Osteoblast (primary cell): ENCODE results near the gene NME4. TPM values are rescaled to one million over a fixed set of nuclear protein-coding genes. Genes with fewer than 3 reads are reported as not detected.

ENCODE experiments used
- DNase-seq: peaks from one replicate; pipeline ENCODE4 v3.0.0; 2011; ENCODE audit warnings: low spot score, mixed read lengths; ENCODE audit not compliant: insufficient read length; ENCODE audit errors: missing footprints
- H2AFZ ChIP-seq: 2 replicates; pipeline ENCODE4 v1.6.0; 2011; ENCODE audit warnings: mild to moderate bottlenecking, low read length
- H3K27ac ChIP-seq: 2 replicates; pipeline ENCODE4 v1.5.1; 2011; ENCODE audit warnings: mild to moderate bottlenecking, low read depth, low read length, moderate library complexity
- H3K27me3 ChIP-seq: 2 replicates; pipeline ENCODE4 v1.6.0; 2012; ENCODE audit warnings: mild to moderate bottlenecking, control low read depth, inconsistent platforms, low read length, moderate library complexity; ENCODE audit not compliant: insufficient read depth
- H3K36me3 ChIP-seq: 2 replicates; pipeline ENCODE4 v1.5.1; 2011; ENCODE audit warnings: mild to moderate bottlenecking, low read length, control low read depth, moderate library complexity; ENCODE audit not compliant: insufficient read depth
- H3K4me1 ChIP-seq: 2 replicates; pipeline ENCODE4 v1.5.1; 2011; ENCODE audit warnings: mild to moderate bottlenecking, low read length, control low read depth, moderate library complexity; ENCODE audit not compliant: insufficient read depth
- H3K4me2 ChIP-seq: 2 replicates; pipeline ENCODE4 v1.6.0; 2011; ENCODE audit warnings: mild to moderate bottlenecking, low read length; ENCODE audit not compliant: insufficient read depth
- H3K4me3 ChIP-seq: fragments of 200-600 bp; sonication (generic); 3 replicates; pipeline ENCODE4 v1.5.1; 2012; ENCODE audit warnings: mild to moderate bottlenecking, low read length, inconsistent platforms; ENCODE audit not compliant: insufficient read depth
- H3K79me2 ChIP-seq: 2 replicates; pipeline ENCODE4 v1.6.0; 2012; ENCODE audit warnings: mild to moderate bottlenecking, low read length, control low read depth, inconsistent platforms; ENCODE audit not compliant: insufficient read depth
- H3K9me3 ChIP-seq: 2 replicates; pipeline ENCODE4 v1.5.1; 2011; ENCODE audit warnings: low read depth, low read length, control low read depth
- H4K20me1 ChIP-seq: 2 replicates; pipeline ENCODE4 v1.6.0; 2012; ENCODE audit warnings: mild to moderate bottlenecking, low read length, control low read depth; ENCODE audit not compliant: insufficient read depth
- total RNA-seq: library from RNA; depleted of rRNA; stranded (reverse); fragments of >200 nt; gene quantifications from 2 replicates; pipeline ENCODE4 v1.2.3, GENCODE V29; 2012
- TF ChIP-seq, protein P1 (sequence below): IDR thresholded peaks from 2 replicates; pipeline ENCODE4 v1.5.1; 2011; ENCODE audit warnings: mild to moderate bottlenecking, low read depth, low read length, moderate library complexity; ENCODE audit errors: extremely low read depth

NME4 gene
- total RNA-seq, 1 donor = 83.6 TPM

- peak; percentile 97 for DNase-seq
- peak overlapping the region; percentile 70 for H2AFZ ChIP-seq
- no peaks in the 10 kb centered on the region for H3K27me3 ChIP-seq
- peak overlapping the region; percentile 88 for H3K4me2 ChIP-seq
- H3K9me3 ChIP-seq = no peaks in the 10 kb centered on the region
- H3K27ac ChIP-seq = peak overlapping the region; percentile 23
- peak overlapping the region; percentile 83 for H3K4me3 ChIP-seq
- TF ChIP-seq, protein P1, sequence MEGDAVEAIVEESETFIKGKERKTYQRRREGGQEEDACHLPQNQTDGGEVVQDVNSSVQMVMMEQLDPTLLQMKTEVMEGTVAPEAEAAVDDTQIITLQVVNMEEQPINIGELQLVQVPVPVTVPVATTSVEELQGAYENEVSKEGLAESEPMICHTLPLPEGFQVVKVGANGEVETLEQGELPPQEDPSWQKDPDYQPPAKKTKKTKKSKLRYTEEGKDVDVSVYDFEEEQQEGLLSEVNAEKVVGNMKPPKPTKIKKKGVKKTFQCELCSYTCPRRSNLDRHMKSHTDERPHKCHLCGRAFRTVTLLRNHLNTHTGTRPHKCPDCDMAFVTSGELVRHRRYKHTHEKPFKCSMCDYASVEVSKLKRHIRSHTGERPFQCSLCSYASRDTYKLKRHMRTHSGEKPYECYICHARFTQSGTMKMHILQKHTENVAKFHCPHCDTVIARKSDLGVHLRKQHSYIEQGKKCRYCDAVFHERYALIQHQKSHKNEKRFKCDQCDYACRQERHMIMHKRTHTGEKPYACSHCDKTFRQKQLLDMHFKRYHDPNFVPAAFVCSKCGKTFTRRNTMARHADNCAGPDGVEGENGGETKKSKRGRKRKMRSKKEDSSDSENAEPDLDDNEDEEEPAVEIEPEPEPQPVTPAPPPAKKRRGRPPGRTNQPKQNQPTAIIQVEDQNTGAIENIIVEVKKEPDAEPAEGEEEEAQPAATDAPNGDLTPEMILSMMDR = no peak
- peaks cover 30% of the 10 kb centered on the region for H3K79me2 ChIP-seq
- H4K20me1 ChIP-seq = peaks cover 15% of the 10 kb centered on the region
- H3K36me3 ChIP-seq = peaks cover 8% of the 10 kb centered on the region
- H3K4me1 ChIP-seq = peaks cover 2% of the 10 kb centered on the region
Observed at GRCh38 chr16:381012-381788, 15.8 kb upstream of the NME4 start.

- Histone ChIP-seq H3K79me2 (peaks cover 30% of the 10 kb centered on the region), H3K9me3 (no peaks in the 10 kb centered on the region), H3K4me2 (peak within 1 kb of the TSS; percentile 92), H3K36me3 (no peaks in the 10 kb centered on the region), H4K20me1 (peaks cover 15% of the 10 kb centered on the region), H3K4me1 (peaks cover 6% of the 10 kb centered on the region), H2AFZ (peak within 1 kb of the TSS; percentile 74), H3K27ac (peak within 1 kb of the TSS; percentile 23), H3K4me3 (peak within 1 kb of the TSS; percentile 83), H3K27me3 (no peaks in the 10 kb centered on the region)
- TF ChIP-seq, protein P1 = no peak
- peak; percentile 100 for DNase-seq
Observed at GRCh38 chr16:381789-382717, 14.9 kb upstream of the NME4 start, which contains the start of gene PGAP6. Gene PGAP6 (minus strand): TSS chr16:381978. CDS start chr16:381821, 157 bp downstream.

DNA sequence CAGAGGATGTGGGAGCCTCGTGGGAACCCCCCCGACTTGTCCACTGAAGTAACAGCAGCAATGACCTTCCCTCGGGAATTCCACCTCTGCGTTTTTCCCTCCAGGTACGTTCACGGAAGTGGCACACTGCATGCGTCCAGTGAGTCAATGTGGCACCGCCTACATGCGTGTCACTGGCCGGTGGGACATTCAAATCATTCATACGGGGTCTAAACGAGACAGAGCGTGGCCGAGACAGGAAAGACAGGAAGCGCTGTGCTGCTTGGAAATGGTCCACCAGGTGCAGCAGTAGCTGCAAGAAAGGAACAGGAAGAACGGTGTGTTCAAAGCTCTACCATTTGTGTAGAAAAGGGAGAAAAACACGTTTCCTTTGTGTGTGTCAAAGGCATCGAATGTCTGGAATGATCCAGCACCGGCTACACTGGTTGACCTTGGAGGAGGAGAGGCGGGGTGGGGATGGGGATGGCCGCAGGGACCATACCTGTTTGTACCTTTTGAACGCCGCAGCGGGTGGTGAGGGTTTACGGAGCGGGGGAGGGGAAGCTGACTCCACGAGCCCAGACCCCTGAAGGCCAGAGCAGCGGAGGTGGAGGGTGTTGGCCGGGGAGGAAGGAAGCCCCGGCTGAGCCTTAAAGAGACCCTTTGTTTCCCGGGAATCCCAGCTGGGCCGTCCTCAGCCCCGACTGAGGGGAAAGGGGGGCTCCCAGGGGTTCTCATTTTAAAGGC, 13.5 kb upstream of the NME4 start:
- peaks cover 13% of the 10 kb centered on the region for H3K4me1 ChIP-seq
- peak overlapping the region; percentile 92 for H3K4me2 ChIP-seq
- H3K36me3 ChIP-seq = no peaks in the 10 kb centered on the region
- H2AFZ ChIP-seq = no peak overlapping the region
- peaks cover 13% of the 10 kb centered on the region for H4K20me1 ChIP-seq
- no peak overlapping the region for H3K27ac ChIP-seq
- H3K27me3 ChIP-seq = no peaks in the 10 kb centered on the region
- peaks cover 29% of the 10 kb centered on the region for H3K79me2 ChIP-seq
- TF ChIP-seq, protein P1 = no peak
- H3K9me3 ChIP-seq = no peaks in the 10 kb centered on the region
- H3K4me3 ChIP-seq = no peak overlapping the region
- DNase-seq = no peak
